CD4-positive, alpha-beta memory T cell (primary cell): ENCODE results near the gene SIL1. TPM values are rescaled to one million over a fixed set of nuclear protein-coding genes. Genes with fewer than 3 reads are reported as not detected.

Experiments
- CTCF ChIA-PET: fragments of 350-600 bp; sonication (Branson Sonifier 250); formaldehyde crosslinking; loops from one replicate; lab custom pipeline; 2021; ENCODE audit warnings: inconsistent platforms; ENCODE audit not compliant: partially characterized antibody; lab: Charles Lee
- POLR2A ChIA-PET: fragments of 350-600 bp; sonication (Branson Sonifier 250); formaldehyde crosslinking; loops from one replicate; lab custom pipeline; 2021; ENCODE audit not compliant: partially characterized antibody; lab: Charles Lee
- DNase-seq, 5 donors: peaks; one replicate each; pipeline versions ENCODE4 v3.0.0 to v3.0.0-alpha.2; 2020 to 2022; ENCODE audit warnings: mixed read lengths in 1 of 5
- H3K27ac ChIP-seq: one replicate; pipeline ENCODE4 v1.7.0; 2013; ENCODE audit warnings: low read depth, low read length
- H3K27me3 ChIP-seq: 2 replicates; pipeline ENCODE4 v1.7.0; 2013; ENCODE audit warnings: mild to moderate bottlenecking, low read length, moderate library complexity; ENCODE audit not compliant: insufficient read depth
- H3K36me3 ChIP-seq: 2 replicates; pipeline ENCODE4 v1.7.0; 2013; ENCODE audit warnings: mild to moderate bottlenecking, low read length, moderate library complexity; ENCODE audit not compliant: insufficient read depth
- H3K4me1 ChIP-seq: 2 replicates; pipeline ENCODE4 v1.7.0; 2013; ENCODE audit warnings: mild to moderate bottlenecking, low read length, moderate library complexity; ENCODE audit not compliant: insufficient read depth
- H3K4me3 ChIP-seq, 2 donors: one replicate each; pipeline ENCODE4 v1.7.0; 2013; ENCODE audit warnings: low read length in 2 of 2, mild to moderate bottlenecking in 1 of 2
- H3K9me3 ChIP-seq, 2 donors: one replicate each; pipeline ENCODE4 v1.7.0; 2013; ENCODE audit warnings: low read length in 2 of 2, control low read depth in 1 of 2; ENCODE audit not compliant: control insufficient read depth in 1 of 2
- H3K27ac Mint-ChIP-seq, 7 donors: one replicate each; pipeline ENCODE4 v1.8.0; 2020 to 2021; ENCODE audit warnings: mixed read lengths in 7 of 7, mild to moderate bottlenecking in 6 of 7, inconsistent platforms in 3 of 7, moderate library complexity in 3 of 7
- H3K27me3 Mint-ChIP-seq, 2 donors: one replicate each; pipeline ENCODE4 v1.8.0; 2020 to 2021; ENCODE audit warnings: mixed read lengths in 2 of 2
- H3K36me3 Mint-ChIP-seq, 2 donors: one replicate each; pipeline ENCODE4 v1.8.0; 2020 to 2021; ENCODE audit warnings: mixed read lengths in 2 of 2, inconsistent platforms in 1 of 2, mild to moderate bottlenecking in 1 of 2
- H3K4me1 Mint-ChIP-seq, 4 donors: one replicate each; pipeline ENCODE4 v1.8.0; 2020 to 2021; ENCODE audit warnings: mixed read lengths in 4 of 4, mild to moderate bottlenecking in 1 of 4
- H3K4me3 Mint-ChIP-seq, 8 donors: one replicate each; pipeline ENCODE4 v1.8.0; 2020 to 2021; ENCODE audit warnings: mixed read lengths in 8 of 8, mild to moderate bottlenecking in 7 of 8, moderate library complexity in 6 of 8, inconsistent platforms in 3 of 8
- H3K9me3 Mint-ChIP-seq, 8 donors: one replicate each; pipeline ENCODE4 v1.8.0; 2020 to 2021; ENCODE audit warnings: mixed read lengths in 8 of 8, mild to moderate bottlenecking in 5 of 8, inconsistent platforms in 3 of 8, moderate library complexity in 1 of 8
- intact Hi-C: fragments of 100-400 bp; cut with micrococcal nuclease; formaldehyde crosslinking; loops from one replicate; pipeline ENCODE4 v1.15.1; 2023
- polyA plus RNA-seq, 2 donors: library from polyadenylated mRNA; unstranded; fragments of 300-500 nt; fragmentation: Illumina TruSeq; gene quantifications; one replicate each; pipeline ENCODE4 v1.2.3, GENCODE V29; 2021
- total RNA-seq, 2 experiments: library from RNA; stranded (reverse); gene quantifications; one replicate each; pipeline ENCODE4 v1.2.3, GENCODE V29; 2021

Gene SIL1
- total and polyA plus RNA-seq, 4 experiments from 2014 or later, result 12.2 to 16.7 (median 14.4) TPM

DNA sequence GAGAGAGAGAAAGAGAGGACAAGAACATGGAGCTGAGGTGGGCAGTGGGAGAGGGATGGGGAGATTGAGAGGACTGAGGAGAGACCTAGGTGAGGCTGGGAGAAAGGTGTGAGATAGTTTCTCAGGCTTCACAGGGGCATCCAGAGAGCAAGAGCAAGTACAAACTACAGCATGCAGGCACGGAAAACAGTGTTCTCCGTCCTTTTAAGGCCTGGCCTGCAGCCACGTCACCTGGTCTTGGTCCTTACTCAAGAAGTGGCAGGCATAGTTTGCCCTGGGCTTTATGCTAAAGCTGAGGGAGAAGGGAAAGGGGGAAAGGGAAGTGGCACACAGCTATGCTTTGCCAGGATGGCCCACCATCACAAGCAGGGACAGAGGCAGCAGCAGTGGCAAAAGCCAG is 65.7 kb downstream of the SIL1 start:
- ChIA-PET POLR2A (no interaction called here), CTCF (no interaction called here)
- no peaks in the 10 kb centered on the region for H3K27me3 Mint-ChIP-seq
- H3K9me3 Mint-ChIP-seq, result no peaks in the 10 kb centered on the region
- Histone ChIP-seq H3K4me1 (no peaks in the 10 kb centered on the region), H3K27ac (no peak overlapping the region), H3K4me3 (no peak overlapping the region), H3K36me3 (no peaks in the 10 kb centered on the region), H3K9me3 (no peaks in the 10 kb centered on the region), H3K27me3 (no peaks in the 10 kb centered on the region)
- H3K4me3 Mint-ChIP-seq, result no peak overlapping the region
- peaks cover 0 to 1% (median 0%) of the 10 kb centered on the region in 4 donors for H3K4me1 Mint-ChIP-seq
- H3K27ac Mint-ChIP-seq, result no peak overlapping the region
- peaks cover 0 to 6% of the 10 kb centered on the region in 2 donors for H3K36me3 Mint-ChIP-seq
- DNase-seq, result no peak
- intact Hi-C loops, result no loop called here

DNA sequence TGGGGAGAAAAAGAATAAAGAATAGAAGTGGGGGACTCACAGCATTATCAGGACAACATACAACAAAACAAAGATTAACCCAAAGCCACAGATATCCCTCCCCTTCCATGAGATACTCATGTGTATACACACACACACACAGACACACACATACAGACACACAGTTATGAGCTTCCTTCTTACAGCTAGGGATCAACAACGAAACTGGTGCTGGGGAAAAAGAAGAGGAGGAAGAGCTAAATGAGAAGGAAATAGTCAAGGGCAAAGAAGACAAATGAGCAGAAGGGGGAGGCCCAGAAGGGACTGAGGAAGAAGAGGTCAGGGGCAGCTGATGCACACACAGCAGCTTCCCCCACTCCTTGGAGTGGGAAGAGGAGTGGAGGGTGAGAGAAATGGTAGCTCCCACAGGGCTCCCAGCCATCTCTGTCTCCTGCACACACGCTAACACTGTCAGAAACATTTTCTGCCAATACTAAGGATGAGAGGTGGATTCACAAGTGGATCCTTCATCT is 66.2 kb downstream of the SIL1 start:
- H3K4me1 Mint-ChIP-seq, result peaks cover 0 to 1% (median 0%) of the 10 kb centered on the region in 4 donors
- no peaks in the 10 kb centered on the region for H3K27me3 Mint-ChIP-seq
- no peak for DNase-seq
- Histone ChIP-seq H3K4me3 (no peak overlapping the region), H3K9me3 (no peaks in the 10 kb centered on the region), H3K36me3 (no peaks in the 10 kb centered on the region), H3K27ac (no peak overlapping the region), H3K4me1 (no peaks in the 10 kb centered on the region), H3K27me3 (no peaks in the 10 kb centered on the region)
- H3K4me3 Mint-ChIP-seq, result no peak overlapping the region
- H3K27ac Mint-ChIP-seq, result no peak overlapping the region
- intact Hi-C loops, result no loop called here
- H3K36me3 Mint-ChIP-seq, result peaks cover 2 to 11% of the 10 kb centered on the region in 2 donors
- ChIA-PET CTCF (no interaction called here), POLR2A (no interaction called here)
- no peaks in the 10 kb centered on the region for H3K9me3 Mint-ChIP-seq

- H3K9me3 ChIP-seq, result no peaks in the 10 kb centered on the region
- H3K4me1 ChIP-seq, result no peaks in the 10 kb centered on the region
- ChIA-PET CTCF (no interaction called here), POLR2A (no interaction called here)
- H3K4me3 Mint-ChIP-seq, result no peak overlapping the region
- H3K36me3 Mint-ChIP-seq, result peaks cover 5 to 16% of the 10 kb centered on the region in 2 donors
- no peak for DNase-seq
- no peaks in the 10 kb centered on the region for H3K27me3 ChIP-seq
- H3K27ac Mint-ChIP-seq, result no peak overlapping the region
- H3K27me3 Mint-ChIP-seq, result no peaks in the 10 kb centered on the region
- H3K9me3 Mint-ChIP-seq, result no peaks in the 10 kb centered on the region
- no peak overlapping the region for H3K4me3 ChIP-seq
- intact Hi-C loops, result no loop called here
- no peak overlapping the region for H3K27ac ChIP-seq
- peaks cover 0 to 1% (median 0%) of the 10 kb centered on the region in 4 donors for H3K4me1 Mint-ChIP-seq
- no peaks in the 10 kb centered on the region for H3K36me3 ChIP-seq
Observed at GRCh38 chr5:139131465-139131864, 66.7 kb downstream of the SIL1 start.

GRCh38 chr5:139131062-139131461 is 67.1 kb downstream of the SIL1 start:
- no peaks in the 10 kb centered on the region for H3K9me3 ChIP-seq
- peaks cover 0 to 1% (median 0%) of the 10 kb centered on the region in 4 donors for H3K4me1 Mint-ChIP-seq
- H3K27ac Mint-ChIP-seq, result peak overlapping the region in 1 of 7 donors; percentile 20
- peaks cover 5 to 19% of the 10 kb centered on the region in 2 donors for H3K36me3 Mint-ChIP-seq
- no peak overlapping the region for H3K27ac ChIP-seq
- no peaks in the 10 kb centered on the region for H3K36me3 ChIP-seq
- CTCF ChIA-PET, result no interaction called here
- intact Hi-C loops, result no loop called here
- no peak overlapping the region for H3K4me3 Mint-ChIP-seq
- H3K27me3 Mint-ChIP-seq, result no peaks in the 10 kb centered on the region
- DNase-seq, result no peak
- no peaks in the 10 kb centered on the region for H3K27me3 ChIP-seq
- H3K9me3 Mint-ChIP-seq, result no peaks in the 10 kb centered on the region
- H3K4me3 ChIP-seq, result no peak overlapping the region
- H3K4me1 ChIP-seq, result no peaks in the 10 kb centered on the region
- POLR2A ChIA-PET, result no interaction called here

GRCh38 chr5:139130214-139130613 is 68.0 kb downstream of the SIL1 start:
- Mint-ChIP-seq H3K9me3 (no peaks in the 10 kb centered on the region), H3K36me3 (peaks cover 5 to 23% of the 10 kb centered on the region in 2 donors), H3K27me3 (no peaks in the 10 kb centered on the region), H3K4me1 (peaks cover 0 to 1% (median 0%) of the 10 kb centered on the region in 4 donors), H3K27ac (no peak overlapping the region), H3K4me3 (no peak overlapping the region)
- ChIA-PET POLR2A (no interaction called here), CTCF (no interaction called here)
- H3K9me3 ChIP-seq, result no peaks in the 10 kb centered on the region
- no peak for DNase-seq
- no peak overlapping the region for H3K4me3 ChIP-seq
- intact Hi-C loops, result no loop called here
- H3K27ac ChIP-seq, result no peak overlapping the region
- H3K27me3 ChIP-seq, result no peaks in the 10 kb centered on the region
- H3K4me1 ChIP-seq, result no peaks in the 10 kb centered on the region
- no peaks in the 10 kb centered on the region for H3K36me3 ChIP-seq

DNA sequence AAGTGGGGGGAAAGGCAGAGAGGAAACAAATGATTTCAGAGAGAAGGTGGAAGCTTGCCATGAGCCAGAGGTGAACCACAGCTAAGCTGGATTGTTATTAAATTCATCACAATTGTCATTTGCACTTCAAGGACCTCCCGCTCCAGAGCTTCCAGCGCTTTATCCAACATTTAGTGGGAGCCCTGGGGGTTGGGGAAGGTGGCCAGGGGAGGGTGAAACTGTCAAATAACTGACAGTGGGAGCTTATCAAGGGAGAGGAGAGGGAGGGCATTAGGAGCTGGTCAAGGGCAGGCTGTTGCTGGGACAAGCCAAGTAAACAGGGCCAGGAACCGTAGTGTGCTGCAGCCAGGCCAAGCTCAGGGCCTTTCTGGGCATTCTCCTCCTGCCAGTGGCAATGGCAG is 71.5 kb downstream of the SIL1 start:
- intact Hi-C loops, result no loop called here
- no peak for DNase-seq
- ChIA-PET CTCF (interaction anchor here (0.5 to 1.1 kb wide), 2 partner anchors 8 to 846 kb away, joined by 3 to 4 read pairs; no protein-coding TSS in a partner anchor), POLR2A (no interaction called here)
- no peak overlapping the region for H3K4me3 Mint-ChIP-seq
- no peaks in the 10 kb centered on the region for H3K4me1 Mint-ChIP-seq
- peaks cover 18 to 37% of the 10 kb centered on the region in 2 donors for H3K36me3 Mint-ChIP-seq
- H3K27ac Mint-ChIP-seq, result no peak overlapping the region
- H3K27me3 Mint-ChIP-seq, result no peaks in the 10 kb centered on the region
- no peak overlapping the region for H3K4me3 ChIP-seq
- no peaks in the 10 kb centered on the region for H3K9me3 ChIP-seq
- H3K4me1 ChIP-seq, result no peaks in the 10 kb centered on the region
- H3K9me3 Mint-ChIP-seq, result no peaks in the 10 kb centered on the region
- H3K27ac ChIP-seq, result no peak overlapping the region
- no peaks in the 10 kb centered on the region for H3K27me3 ChIP-seq
- no peaks in the 10 kb centered on the region for H3K36me3 ChIP-seq

GRCh38 chr5:139125991-139126390 is 72.2 kb downstream of the SIL1 start:
- Mint-ChIP-seq H3K27me3 (no peaks in the 10 kb centered on the region), H3K27ac (no peak overlapping the region), H3K4me1 (no peaks in the 10 kb centered on the region), H3K36me3 (peaks cover 18 to 40% of the 10 kb centered on the region in 2 donors), H3K9me3 (no peaks in the 10 kb centered on the region), H3K4me3 (no peak overlapping the region)
- ChIA-PET POLR2A (no interaction called here), CTCF (interaction anchor here (0.6 to 1.1 kb wide), 2 partner anchors 9 to 94 kb away, joined by 3 read pairs; no protein-coding TSS in a partner anchor)
- Histone ChIP-seq H3K4me1 (no peaks in the 10 kb centered on the region), H3K27me3 (no peaks in the 10 kb centered on the region), H3K4me3 (no peak overlapping the region), H3K36me3 (no peaks in the 10 kb centered on the region), H3K9me3 (no peaks in the 10 kb centered on the region), H3K27ac (no peak overlapping the region)
- intact Hi-C loops, result no loop called here
- no peak for DNase-seq
